Stimulated activated CD4-positive, alpha-beta T cell treated with anti-CD3 and anti-CD28 coated beads, Interleukin-4, amount 100 ng/mL, for 1 hour (primary cell): ENCODE data around the gene FCN3.
A peak's percentile ranks its signal among the peaks of the same experiment; 100 is the strongest.

Experiments used
- DNase-seq: peaks from one replicate; pipeline ENCODE4 v3.0.0-alpha.2; 2020

Gene FCN3

DNA sequence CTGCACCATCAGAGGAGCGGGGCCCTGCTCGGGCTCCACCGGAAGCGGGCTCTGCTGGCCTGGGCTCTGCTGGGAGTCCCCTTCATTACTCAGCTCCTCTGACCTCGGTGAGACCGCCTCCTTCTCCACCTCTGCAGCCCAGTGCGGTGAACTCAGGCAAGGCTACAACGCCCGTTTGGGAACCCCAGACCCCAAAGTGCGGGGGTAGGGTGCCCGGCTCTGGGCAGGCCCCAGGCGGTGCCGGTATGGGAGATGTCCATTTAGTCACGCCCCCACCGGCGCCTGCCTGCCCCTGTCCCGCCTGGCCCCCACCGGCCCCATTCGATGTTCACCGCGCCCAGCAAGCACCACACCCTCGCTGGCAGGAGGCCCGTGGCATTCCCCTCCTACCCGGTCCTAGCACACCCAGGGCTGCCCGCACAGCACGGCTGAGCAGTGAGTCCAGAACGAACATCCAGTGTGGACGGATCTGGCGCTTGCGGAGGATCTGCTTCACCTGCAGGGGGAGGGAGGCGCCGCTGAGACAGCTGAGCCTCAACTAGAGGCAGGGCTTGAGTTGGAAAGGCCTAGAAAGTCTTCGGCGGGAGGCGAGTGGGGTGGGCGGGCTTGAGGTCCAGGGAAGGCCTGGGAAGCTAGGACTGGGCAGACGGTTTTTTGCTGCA lies 17.9 kb downstream of the FCN3 start:
- peak; percentile 51 for DNase-seq

DNA sequence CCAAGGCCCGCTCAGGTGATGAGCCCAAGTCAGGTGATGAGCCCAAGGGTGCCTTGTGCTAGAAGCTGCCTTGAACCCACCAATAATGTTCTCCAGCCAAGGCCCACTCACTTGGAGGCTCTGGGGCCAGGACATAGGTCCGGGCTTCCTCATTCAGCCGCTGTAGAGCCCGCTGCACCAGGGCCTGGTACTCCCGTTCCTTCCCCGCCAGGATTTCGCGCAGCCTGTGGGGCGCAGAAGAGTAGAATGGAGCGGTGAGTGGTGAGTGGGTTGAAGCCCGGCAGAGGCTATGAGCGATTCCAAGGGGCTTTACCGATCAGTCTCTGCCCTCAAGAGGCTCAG lies 18.4 kb downstream of the FCN3 start:
- no peak for DNase-seq

DNA sequence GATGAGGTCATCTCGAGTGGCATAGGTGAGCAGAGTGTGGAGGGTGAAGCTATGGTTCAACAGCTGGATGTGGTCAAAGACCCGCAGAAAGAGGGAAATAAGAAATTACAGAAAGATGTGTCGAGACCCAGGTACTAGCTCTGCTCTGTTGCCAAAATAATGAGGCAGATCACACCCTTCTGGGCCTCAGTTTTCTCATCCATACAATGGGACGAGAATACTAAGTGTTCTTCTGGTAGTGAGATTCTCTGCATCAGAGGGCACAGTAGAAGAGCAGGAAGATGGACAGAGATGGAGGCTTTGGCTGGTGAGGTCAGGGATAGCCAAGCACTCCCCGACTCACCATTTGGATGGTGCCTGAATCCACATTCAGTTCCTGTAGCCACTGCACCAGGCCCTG lies 18.9 kb downstream of the FCN3 start:
- no peak for DNase-seq

DNA sequence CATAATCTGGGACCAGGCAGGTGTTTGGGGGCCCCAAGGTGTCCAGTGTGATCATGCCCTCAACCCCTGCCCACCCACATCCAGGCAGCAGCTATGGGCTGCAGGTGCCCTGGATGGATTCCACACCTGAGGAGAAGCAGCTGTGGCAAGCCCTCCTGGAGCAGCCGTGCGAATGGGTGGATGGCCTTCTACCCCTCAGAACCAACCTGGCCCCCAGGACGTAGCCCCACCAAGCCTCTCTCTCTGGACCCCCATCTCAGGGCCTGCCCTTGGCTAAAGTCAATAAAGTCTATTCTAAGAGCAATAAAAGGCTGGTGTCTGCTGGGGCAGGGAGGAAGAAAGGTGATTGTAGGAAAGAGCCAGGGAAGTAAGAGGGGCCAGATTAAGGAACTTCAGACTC lies 21.0 kb downstream of the FCN3 start:
- DNase-seq, result no peak

DNA sequence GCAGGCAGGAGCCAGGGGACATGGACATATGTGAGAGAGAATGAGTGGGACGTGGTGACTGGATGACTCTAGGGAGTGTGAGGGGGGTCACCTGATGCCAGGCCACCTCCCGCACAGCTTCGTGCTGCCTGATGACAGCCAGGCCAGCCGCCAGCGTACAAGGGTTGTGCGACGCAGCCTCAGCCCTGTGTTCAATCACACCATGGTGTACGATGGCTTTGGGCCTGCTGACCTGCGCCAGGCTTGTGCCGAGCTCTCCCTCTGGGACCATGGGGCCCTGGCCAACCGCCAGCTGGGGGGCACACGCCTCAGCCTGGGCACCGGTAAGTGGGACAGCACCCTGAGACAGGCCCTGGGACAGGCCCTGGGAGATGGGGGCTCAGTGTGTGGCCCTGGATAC lies 21.5 kb downstream of the FCN3 start:
- DNase-seq, result no peak

DNA sequence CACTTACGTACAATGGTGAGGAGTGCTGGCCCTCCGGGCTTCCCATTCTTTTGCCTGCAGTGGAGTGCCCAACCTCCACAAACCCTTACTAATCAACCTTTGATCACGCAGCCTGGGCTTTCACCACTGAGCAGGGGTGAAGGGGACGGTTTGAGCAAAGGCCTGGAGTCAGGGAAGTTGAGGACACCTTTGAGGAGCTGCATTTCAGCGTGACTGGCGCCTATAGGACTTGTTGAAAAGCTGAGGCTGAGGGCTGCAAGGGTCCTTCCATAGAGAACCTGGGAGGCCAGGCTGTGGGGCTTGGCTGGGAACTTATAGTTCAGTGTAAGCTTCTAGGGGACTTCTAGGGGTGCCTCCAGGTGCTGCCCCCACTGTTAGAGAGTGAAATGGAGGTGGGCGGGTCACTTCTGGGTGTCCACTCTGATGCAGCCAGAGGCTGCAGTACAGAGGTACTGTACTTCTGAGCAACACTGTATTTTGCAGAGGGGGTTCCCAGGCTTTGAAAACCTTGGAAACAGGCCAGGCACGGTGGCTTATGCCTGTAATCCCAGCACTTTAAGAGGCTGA lies 23.0 kb downstream of the FCN3 start:
- no peak for DNase-seq

DNA sequence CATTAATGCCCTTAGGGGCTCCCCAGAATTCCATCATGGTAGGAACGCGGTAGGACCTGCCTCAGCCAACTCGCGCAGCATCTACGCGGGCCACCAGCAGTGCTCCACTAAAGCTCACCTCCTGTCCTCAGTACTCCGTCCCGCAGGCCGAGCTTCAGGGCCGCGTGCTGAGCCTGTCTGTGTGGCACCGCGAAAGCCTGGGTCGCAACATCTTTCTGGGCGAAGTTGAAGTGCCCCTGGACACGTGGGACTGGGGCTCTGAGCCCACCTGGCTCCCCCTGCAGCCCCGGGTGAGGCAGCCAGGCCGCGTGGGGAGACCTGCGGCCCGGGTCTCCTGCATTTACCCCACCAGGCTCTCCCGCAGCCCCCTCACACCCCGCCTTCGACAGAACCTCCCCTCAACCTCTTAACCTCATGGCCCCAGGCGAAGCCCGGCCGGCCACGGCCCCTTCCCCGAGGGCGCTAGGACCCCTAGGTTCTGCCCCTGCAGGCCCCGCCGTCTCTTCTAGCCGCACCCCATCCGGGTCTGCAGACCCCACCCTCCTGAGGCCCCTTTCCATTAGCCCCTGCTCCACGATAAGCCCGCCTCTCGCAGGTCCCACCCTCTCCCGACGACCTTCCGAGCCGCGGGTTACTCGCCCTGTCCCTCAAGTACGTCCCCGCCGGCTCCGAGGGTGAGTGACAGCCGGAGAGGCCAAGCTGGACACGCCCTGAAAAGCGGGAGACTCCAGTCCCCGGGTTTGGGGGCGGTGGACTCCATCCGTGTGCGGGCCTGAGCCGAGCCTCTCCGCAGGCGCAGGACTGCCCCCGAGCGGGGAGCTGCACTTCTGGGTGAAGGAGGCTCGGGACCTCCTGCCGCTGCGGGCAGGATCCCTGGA lies 23.7 kb downstream of the FCN3 start:
- DNase-seq, result no peak

DNA sequence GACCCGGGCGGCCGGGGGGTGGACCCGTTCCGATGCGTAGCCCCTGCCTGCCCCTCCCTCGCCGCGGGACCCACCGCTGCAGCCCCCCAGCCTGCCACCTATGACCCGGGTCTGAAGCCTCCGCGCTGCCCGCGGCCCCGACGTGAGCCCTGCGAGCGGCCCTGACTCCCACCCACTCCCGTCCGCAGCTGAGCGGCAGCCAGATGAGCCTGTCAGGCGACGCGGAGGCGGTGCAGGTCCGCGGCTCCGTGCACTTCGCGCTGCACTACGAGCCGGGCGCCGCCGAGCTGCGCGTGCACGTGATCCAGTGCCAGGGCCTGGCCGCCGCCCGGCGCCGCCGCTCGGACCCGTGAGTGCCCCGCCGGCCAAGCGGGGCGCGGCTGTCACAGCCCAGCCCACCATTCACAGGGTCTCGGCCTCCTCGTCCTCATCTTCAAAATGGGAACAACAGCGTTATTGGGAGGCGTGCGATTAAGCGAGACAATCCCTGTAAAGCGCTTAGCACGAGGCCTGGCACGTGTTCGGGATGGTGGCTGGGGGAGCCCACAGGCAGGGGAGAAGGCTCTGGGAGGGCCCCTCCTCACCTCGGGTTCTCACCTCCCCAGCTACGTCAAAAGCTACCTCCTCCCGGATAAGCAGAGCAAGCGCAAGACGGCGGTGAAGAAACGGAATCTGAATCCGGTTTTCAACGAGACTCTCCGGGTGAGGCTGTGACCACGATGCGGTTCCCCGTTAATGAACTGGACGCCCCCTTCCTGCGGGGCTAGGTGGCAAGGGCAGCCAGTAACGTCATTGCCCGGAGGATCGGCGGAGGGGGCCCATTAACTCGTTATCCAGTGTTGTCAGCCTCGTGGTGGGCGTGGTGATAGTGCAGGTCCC lies 24.6 kb downstream of the FCN3 start:
- DNase-seq, result no peak

DNA sequence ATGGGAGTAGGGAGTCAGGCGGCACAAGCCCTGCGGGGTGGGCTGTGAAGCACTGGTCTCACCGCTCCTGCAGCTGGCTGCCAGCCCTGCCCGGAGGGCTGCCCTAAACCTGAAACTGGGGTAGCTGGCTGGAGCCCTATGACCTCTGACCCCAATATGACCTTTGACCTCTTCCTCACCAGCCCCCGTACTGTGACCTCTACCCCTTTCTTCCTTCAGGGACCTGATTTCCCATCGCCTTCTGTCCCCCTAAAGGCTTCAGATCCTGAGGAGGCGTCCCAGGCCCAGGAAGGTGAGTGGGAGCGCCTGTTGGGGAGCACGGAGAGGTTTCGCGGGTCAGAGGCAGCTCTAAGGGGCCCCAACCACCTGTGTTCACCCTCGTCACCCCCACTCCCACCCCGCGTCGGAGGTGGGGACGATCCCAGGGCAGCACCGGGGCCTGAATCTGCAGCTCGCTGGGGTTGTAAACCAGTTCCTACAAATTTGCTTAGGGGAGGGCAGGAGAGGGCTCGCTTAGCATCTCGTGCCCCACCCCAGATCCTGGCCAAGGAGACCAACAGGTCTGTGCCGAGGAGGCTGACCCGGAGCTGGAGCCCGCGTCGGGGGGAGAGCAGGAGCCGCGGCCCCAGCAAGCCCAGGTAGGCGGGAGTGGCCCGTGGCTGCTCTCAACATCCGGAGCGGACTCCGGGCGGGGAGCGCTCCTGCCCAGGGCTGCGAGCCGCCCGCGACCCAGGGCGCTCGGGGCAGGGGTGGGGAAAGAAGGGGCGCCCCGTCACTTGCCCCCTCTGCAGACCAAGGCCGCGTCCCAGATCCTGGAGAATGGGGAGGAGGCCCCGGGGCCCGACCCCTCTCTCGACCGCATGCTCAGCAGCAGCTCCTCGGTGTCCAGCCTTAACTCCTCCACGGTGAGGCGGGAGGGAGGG lies 25.5 kb downstream of the FCN3 start:
- peak; percentile 30 for DNase-seq

DNA sequence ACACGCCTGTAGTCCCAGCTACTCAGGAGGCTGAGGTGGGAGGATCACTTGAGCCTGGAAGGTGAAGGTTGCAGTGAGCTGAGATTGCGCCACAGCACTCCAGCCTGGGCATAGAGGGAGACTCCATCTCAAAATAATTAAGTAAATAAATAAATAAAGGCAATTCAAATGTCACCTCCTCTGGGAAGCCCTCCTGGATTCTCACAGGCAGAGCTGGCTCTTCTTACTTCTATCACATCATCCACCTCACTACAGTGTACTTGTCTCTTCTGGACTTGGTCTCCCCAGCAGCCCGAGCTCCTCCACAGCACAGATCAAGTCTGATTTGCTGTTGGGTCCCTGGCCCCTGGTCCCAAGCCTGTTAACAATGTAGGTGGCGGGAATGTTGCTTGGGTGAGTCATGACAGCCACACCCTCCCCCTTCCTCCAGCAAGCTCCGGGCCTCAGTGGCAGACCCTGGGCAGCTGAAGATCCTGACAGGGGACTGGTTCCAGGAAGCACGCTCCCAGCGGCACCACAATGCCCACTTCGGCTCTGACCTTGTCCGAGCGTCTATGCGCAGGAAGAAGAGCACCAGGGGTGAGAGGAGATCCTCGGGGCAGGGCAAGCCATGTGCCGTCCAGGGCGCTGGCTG lies 27.5 kb downstream of the FCN3 start:
- DNase-seq, result no peak

DNA sequence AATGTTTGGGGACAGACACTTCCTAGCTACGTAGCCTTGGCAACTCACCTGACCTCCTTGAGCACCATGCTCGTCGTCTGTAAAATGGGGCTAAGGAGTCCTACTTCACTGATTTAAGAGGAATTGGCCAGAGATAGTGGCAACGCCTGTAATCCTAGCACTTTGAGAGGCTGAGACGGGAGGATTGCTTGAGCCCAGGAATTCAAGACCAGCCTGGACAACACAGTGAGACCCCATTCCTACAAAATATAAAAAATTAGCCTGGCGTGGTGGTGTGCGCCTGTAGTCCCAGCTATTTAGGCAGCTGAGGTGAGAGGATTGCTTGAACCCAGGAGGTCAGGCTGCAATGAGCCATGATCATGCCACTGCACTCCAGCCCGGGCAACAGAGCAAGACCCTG lies 28.3 kb downstream of the FCN3 start:
- DNase-seq, result no peak

DNA sequence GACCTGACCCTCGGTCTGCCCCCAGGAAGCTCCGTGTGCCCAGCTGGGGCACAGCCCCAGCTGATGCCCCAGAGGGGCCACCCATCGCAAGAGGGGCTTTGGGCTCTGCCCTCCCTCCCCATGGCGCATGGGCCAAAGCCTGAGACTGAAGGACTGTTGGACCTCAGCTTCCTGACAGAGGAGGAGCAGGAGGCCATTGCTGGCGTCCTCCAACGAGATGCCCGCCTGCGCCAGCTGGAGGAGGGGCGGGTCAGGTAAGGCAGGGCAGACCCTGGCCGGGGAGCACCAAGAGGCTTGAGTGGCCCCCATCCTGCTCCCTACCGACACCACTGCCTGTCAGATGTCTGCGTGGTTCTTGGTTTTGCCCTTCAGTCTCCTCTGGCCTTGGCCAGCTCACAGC lies 29.4 kb downstream of the FCN3 start:
- DNase-seq, result no peak

DNA sequence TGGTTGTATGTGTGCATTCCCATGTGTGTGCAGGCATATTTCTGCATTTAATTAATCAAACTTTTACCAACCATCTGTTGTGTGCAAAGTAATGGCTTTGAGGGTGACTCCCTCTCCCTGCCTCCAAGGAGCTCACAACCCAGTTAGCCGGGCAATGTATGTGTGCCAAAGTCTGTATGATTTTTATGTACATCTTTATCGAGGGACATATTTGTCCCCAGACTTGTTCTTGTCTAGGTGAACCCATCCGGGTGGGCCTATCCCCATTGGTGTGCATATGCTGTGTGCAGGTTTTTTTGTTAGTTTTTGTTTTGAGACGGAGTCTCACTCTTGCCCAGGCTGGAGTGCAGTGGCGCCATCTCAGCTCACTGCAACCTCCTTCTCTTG lies 31.0 kb downstream of the FCN3 start:
- no peak for DNase-seq

DNA sequence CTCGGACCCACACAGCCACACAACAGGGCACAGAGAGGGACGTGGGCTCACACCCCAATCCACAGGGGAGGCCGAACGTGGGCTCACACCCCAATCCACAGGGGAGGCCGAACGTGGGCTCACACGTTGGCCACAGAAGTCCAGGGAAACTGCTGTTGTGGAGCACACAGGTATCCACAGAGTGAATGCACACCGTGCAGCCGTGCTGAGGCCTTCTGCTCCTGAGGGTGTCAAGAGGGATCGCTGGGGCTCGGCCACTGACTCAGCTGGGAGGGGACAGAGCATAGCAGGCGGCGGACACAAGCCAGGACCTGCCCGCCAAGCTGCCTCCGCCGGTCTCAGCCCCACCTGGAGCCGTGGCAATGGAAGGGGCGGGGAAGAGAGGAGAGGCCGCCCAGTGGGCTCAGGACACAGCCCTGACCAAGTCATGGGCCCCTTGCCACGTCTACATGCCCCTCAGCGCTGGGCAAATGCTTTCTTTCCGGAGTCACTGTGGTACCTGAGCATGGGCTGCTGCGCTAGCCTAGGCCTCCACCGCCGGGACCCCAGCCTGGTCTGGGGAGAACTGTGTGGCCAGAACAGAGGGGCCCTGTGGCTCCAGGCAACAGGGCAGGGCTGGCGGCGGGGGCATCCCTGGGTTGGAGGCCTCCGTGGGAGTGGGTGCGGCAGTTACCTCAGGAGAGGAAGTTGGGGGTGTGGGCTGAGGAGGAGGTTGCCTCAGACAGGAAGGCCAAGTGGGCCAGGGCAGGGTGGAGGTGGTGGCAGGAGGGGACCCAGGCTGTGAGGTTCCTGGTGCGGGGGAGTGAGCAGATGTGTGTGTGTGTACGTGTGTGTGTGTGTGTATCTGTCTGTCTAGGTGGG lies 31.6 kb downstream of the FCN3 start:
- DNase-seq, result peak; percentile 57

DNA sequence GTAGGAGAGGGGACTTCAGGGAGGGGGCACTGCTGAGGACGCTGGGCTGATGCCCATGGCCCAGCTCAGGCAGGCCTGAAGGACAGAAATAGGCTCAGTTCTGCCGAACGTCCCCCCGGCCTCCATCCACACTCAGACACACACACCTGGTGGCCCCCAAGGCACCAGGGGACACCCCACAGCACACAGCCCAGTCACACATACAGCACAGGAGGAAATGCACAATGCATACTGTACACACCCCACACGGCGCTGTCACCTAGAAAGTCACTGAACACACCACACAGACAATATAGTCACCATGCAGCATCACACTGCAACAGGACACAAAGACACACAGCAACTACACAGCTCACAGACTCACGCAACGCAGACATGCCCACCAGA lies 32.2 kb downstream of the FCN3 start:
- DNase-seq, result peak; percentile 32

DNA sequence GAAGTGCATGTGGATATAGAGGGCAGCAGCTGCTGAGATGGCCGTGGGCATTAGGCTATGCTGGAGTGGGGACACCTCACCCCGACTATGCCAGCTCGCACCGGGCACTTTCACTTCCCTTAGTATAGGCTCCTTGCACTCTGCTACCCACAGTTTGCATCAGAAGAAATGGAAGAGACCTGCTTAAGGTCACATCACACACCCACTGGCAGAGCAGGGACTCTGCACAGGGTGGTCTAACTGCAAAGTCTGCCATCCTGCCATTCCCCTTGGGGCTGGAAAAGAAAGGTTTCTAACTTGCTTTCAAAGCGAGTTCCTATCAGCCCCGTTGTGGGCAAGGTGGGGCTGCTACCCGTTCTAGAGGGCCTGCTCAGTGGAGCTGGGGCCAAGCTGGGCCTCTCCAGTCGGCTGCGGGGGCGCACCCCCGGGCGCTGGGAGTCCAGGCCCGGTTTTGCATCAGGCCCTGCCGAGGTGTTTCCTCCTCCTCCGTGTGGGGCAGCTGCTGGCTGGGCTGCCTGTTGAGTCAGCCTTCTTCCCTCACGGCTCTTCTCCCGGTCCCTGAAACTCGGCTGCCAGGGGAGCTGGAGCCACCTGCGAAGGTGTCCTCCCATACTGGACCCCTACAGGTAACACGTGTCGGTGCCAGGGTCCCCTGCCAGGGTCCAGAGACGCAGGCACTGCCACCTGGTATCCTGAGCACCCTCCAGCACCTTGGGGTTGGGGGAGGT lies 32.9 kb downstream of the FCN3 start, which contains the start of gene SYTL1:
Gene SYTL1 (plus strand): TSS at position 498 of the 728 bp plus-strand sequence. CDS start 3,313 bp downstream, outside the sequence.
- peak; percentile 59 for DNase-seq

DNA sequence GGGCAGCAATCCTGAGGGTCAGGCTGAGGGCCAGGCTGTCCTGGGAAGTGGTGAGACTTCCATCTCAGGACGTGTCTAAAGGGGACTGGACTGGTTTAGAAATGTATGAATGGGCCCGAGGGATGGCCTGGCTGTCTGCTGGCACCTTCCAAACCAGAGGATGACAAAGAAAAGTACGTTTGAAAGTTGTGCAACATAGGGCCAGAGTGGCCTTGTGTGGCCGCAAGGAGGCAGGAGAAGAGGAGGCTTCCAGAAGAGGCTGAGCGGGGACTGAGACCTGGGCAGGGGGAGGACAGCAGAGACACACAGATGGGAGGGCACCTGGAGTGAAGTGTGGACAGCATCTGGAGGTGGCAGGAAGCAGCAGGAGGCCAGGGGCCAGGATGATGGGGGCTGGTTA lies 35.4 kb downstream of the FCN3 start:
- no peak for DNase-seq

DNA sequence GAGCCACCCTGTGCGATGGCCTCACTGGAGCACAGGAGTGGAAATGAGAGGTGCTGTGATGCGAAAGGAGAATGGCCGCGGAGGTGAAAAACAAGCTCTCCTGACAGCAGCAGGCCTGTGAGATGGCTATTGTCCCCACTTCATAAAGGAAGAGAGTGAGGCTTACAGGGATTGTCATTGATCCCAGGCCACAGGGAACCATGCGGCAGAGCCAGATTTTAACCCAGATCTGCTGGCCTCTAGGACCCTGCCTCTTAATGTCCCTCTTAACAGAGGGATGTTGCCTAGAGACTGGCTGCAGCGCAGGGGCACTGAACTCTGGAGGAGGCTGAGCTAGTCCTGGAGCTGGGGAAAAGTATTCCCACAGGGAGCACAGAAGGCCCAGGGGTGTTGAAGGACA lies 35.9 kb downstream of the FCN3 start:
- DNase-seq, result no peak

DNA sequence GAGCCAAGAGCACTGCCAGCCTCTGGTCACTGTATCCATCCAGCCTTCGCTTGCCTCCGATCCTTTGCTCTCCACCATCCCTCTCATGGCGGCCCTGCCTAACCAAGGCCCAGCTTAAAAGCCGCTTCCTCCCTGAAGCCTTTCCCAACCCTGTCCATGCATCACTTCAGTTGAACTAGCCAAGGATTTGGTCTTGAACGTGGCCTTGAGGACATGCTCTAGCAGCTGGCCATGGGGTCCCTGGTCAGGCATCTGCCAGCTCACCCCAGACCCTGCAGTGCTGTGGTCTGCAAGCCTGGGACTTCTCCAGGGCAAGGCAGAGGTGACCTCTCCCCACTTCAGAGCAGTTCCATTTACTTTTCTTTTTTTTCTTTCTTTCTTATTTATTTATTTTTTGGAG lies 37.9 kb downstream of the FCN3 start:
- DNase-seq, result no peak
